Liver (tissue), 9 donors: Measurements from ENCODE around the gene JAM2. TPM values are rescaled to one million over a fixed set of nuclear protein-coding genes. Genes with fewer than 3 reads are reported as not detected.

Source experiments
- DNase-seq: peaks from one replicate; pipeline ENCODE4 v3.0.0-alpha.2; 2017; ENCODE audit warnings: low spot score
- H3K27ac ChIP-seq, 2 donors: one replicate each; pipeline ENCODE4 v1.7.0; 2013; ENCODE audit warnings: inconsistent platforms in 2 of 2, low read length in 2 of 2, control low read depth in 1 of 2, low read depth in 1 of 2, mild to moderate bottlenecking in 1 of 2
- H3K27me3 ChIP-seq, 4 donors: one replicate each; pipeline versions ENCODE4 v1.6.1 to v1.7.0; 2013; ENCODE audit warnings: low read length in 3 of 4, inconsistent platforms in 1 of 4, mild to moderate bottlenecking in 1 of 4, moderate library complexity in 1 of 4; ENCODE audit not compliant: control insufficient read depth in 4 of 4, insufficient read depth in 4 of 4
- H3K36me3 ChIP-seq, 4 donors: one replicate each; pipeline versions ENCODE4 v1.6.1 to v1.7.0; 2013; ENCODE audit warnings: low read length in 3 of 4, mild to moderate bottlenecking in 3 of 4, low read depth in 1 of 4, moderate library complexity in 1 of 4; ENCODE audit not compliant: control insufficient read depth in 4 of 4, insufficient read depth in 3 of 4
- H3K4me1 ChIP-seq, 4 donors: one replicate each; pipeline versions ENCODE4 v1.6.1 to v1.7.0; 2013; ENCODE audit warnings: low read length in 3 of 4, mild to moderate bottlenecking in 3 of 4, moderate library complexity in 1 of 4; ENCODE audit not compliant: control insufficient read depth in 4 of 4, insufficient read depth in 4 of 4
- H3K4me3 ChIP-seq, 3 donors: one replicate each; pipeline versions ENCODE4 v1.6.1 to v1.7.0; 2013; ENCODE audit warnings: low read length in 3 of 3, control low read depth in 1 of 3, low read depth in 1 of 3, mild to moderate bottlenecking in 1 of 3
- H3K9ac ChIP-seq, 2 donors: one replicate each; pipeline ENCODE4 v1.7.0; 2013; ENCODE audit warnings: low read length in 2 of 2, mild to moderate bottlenecking in 2 of 2, moderate library complexity in 2 of 2, control low read depth in 1 of 2, low read depth in 1 of 2
- H3K9me3 ChIP-seq, 4 donors: one replicate each; pipeline versions ENCODE4 v1.6.1 to v1.7.0; 2013; ENCODE audit warnings: low read length in 3 of 4; ENCODE audit not compliant: control insufficient read depth in 4 of 4
- ATF3 ChIP-seq: IDR thresholded peaks from 2 replicates; pipeline ENCODE4 v1.6.1; 2016; ENCODE audit warnings: antibody characterized with exemption
- EGR1 ChIP-seq, 2 donors: IDR thresholded peaks; 2 replicates each; pipeline ENCODE4 v1.6.1; 2016 to 2018; ENCODE audit warnings: antibody characterized with exemption in 2 of 2, low read depth in 2 of 2
- FOXA1 ChIP-seq: IDR thresholded peaks from 2 replicates; pipeline ENCODE4 v1.6.1; 2016; ENCODE audit warnings: antibody characterized with exemption
- FOXA2 ChIP-seq: IDR thresholded peaks from 2 replicates; pipeline ENCODE4 v1.6.1; 2016; ENCODE audit warnings: antibody characterized with exemption
- GABPA ChIP-seq, 2 donors: IDR thresholded peaks in 1 of 2; conservative IDR thresholded peaks in 1 of 2; 2 replicates each; pipeline ENCODE4 v1.6.1; 2016; ENCODE audit warnings: antibody characterized with exemption in 2 of 2, mild to moderate bottlenecking in 1 of 2, moderate library complexity in 1 of 2
- HNF4A ChIP-seq, 2 donors: conservative IDR thresholded peaks; 2 replicates each; pipeline ENCODE4 v1.6.1; 2016; ENCODE audit warnings: antibody characterized with exemption in 2 of 2, mild to moderate bottlenecking in 2 of 2
- JUND ChIP-seq, 2 donors: IDR thresholded peaks; 2 replicates each; pipeline ENCODE4 v1.6.1; 2016; ENCODE audit warnings: antibody characterized with exemption in 2 of 2
- NR2F2 ChIP-seq: IDR thresholded peaks from 2 replicates; pipeline ENCODE4 v1.6.1; 2016; ENCODE audit warnings: antibody characterized with exemption
- RAD21 ChIP-seq, 2 donors: IDR thresholded peaks; 2 replicates each; pipeline ENCODE4 v1.6.1; 2016; ENCODE audit warnings: antibody characterized with exemption in 2 of 2, mild to moderate bottlenecking in 2 of 2
- RXRA ChIP-seq, 2 donors: IDR thresholded peaks; 2 replicates each; pipeline ENCODE4 v1.6.1; 2017 to 2018; ENCODE audit warnings: antibody characterized with exemption in 2 of 2, mild to moderate bottlenecking in 1 of 2
- SP1 ChIP-seq: IDR thresholded peaks from 2 replicates; pipeline ENCODE4 v1.6.1; 2018; ENCODE audit warnings: antibody characterized with exemption, mild to moderate bottlenecking
- TAF1 ChIP-seq: conservative IDR thresholded peaks from 2 replicates; pipeline ENCODE4 v1.6.1; 2016; ENCODE audit warnings: antibody characterized with exemption, mild to moderate bottlenecking
- WGBS: extraction: QIAGEN DNeasy Blood & Tissue Kit; methylation state at CpG from one replicate; pipeline ENCODE4 v1.1.7; 2013; 5-methylcytosine and 5-hydroxymethylcytosine counted together
- polyA plus RNA-seq, 2 donors: library from polyadenylated mRNA; stranded (reverse) in 1 of 2; unstranded in 1 of 2; fragments of 200-250 nt in 1 of 2; fragments of >200 nt in 1 of 2; fragmentation: Nextera tagmentation in 1 of 2; extraction: Ambion mirVana in 1 of 2; gene quantifications; one replicate each; pipeline versions ENCODE4 v1.2.1 to v1.2.3, GENCODE V29; 2013 to 2015
- total RNA-seq, 2 donors: library from RNA; depleted of rRNA; stranded (reverse); fragments of >200 nt; gene quantifications; one replicate each; pipeline ENCODE4 v1.2.3, GENCODE V29; 2014
- donor health status: healthy.
- donor health status: healthy.
- donor health status: healthy.
- donor health status: healthy.
- donor health status: healthy.

Gene JAM2
- total and polyA plus RNA-seq, 4 donors, result 0.89 to 2.0 (median 1.3) TPM

- no peaks in the 10 kb centered on the region for H3K36me3 ChIP-seq
- H3K27ac ChIP-seq, result peak overlapping the region; percentile 38 to 43
- 3% methylated on average over 40 of the region's 40 CpGs for WGBS
- H3K27me3 ChIP-seq, result peaks cover 0 to 8% (median 6%) of the 10 kb centered on the region in 4 donors
- no peaks in the 10 kb centered on the region for H3K9me3 ChIP-seq
- peaks cover 2 to 19% (median 12%) of the 10 kb centered on the region in 4 donors for H3K4me1 ChIP-seq
- peak overlapping the region in 1 of 2 donors; percentile 13 for H3K9ac ChIP-seq
- TF ChIP-seq RAD21 (IDR thresholded peaks at IDR 0.05), result peak in 1 of 2 donors; percentile 25
- TF ChIP-seq GABPA (IDR thresholded peaks at IDR 0.05 in 1 of 2, conservative IDR thresholded peaks at IDR 0.05 in 1 of 2), result no peak
- H3K4me3 ChIP-seq, result peak overlapping the region; percentile 42 to 63 (median 45)
- DNase-seq, result no peak
Observed at GRCh38 chr21:25639551-25640201, 618 bp downstream of the JAM2 start.

GRCh38 chr21:25640202-25640942 lies 1.3 kb downstream of the JAM2 start:
- no peak for DNase-seq
- H3K27me3 ChIP-seq, result peaks cover 0 to 8% (median 6%) of the 10 kb centered on the region in 4 donors
- peak overlapping the region in 1 of 2 donors; percentile 43 for H3K27ac ChIP-seq
- H3K4me3 ChIP-seq, result peak overlapping the region in 2 of 3 donors; percentile 45 to 63
- peaks cover 2 to 19% (median 12%) of the 10 kb centered on the region in 4 donors for H3K4me1 ChIP-seq
- WGBS, result 11% methylated on average over 27 of the region's 27 CpGs
- no peak for TF ChIP-seq GABPA (IDR thresholded peaks at IDR 0.05 in 1 of 2, conservative IDR thresholded peaks at IDR 0.05 in 1 of 2)
- TF ChIP-seq EGR1 (IDR thresholded peaks at IDR 0.05; ENCODE audit: low read depth in 2 of 2), result no peak
- no peak for TF ChIP-seq TAF1
- no peak for TF ChIP-seq RXRA (IDR thresholded peaks at IDR 0.05)
- TF ChIP-seq SP1, result no peak
- no peak for TF ChIP-seq FOXA2
- TF ChIP-seq NR2F2, result no peak
- H3K9ac ChIP-seq, result peak overlapping the region in 1 of 2 donors; percentile 10
- no peaks in the 10 kb centered on the region for H3K36me3 ChIP-seq
- no peaks in the 10 kb centered on the region for H3K9me3 ChIP-seq

GRCh38 chr21:25640943-25641292 lies 1.9 kb downstream of the JAM2 start:
- TF ChIP-seq JUND (IDR thresholded peaks at IDR 0.05) (no peak), HNF4A (conservative IDR thresholded peaks at IDR 0.05) (no peak)
- H3K27me3 ChIP-seq, result peaks cover 0 to 8% (median 6%) of the 10 kb centered on the region in 4 donors
- WGBS, result 69% methylated on average over 5 of the region's 5 CpGs
- H3K36me3 ChIP-seq, result no peaks in the 10 kb centered on the region
- no peak overlapping the region for H3K9ac ChIP-seq
- H3K4me1 ChIP-seq, result peaks cover 2 to 19% (median 12%) of the 10 kb centered on the region in 4 donors
- no peak overlapping the region for H3K27ac ChIP-seq
- DNase-seq, result no peak
- no peak overlapping the region for H3K4me3 ChIP-seq
- no peaks in the 10 kb centered on the region for H3K9me3 ChIP-seq

- H3K27me3 ChIP-seq, result peaks cover 0 to 2% (median 0%) of the 10 kb centered on the region in 4 donors
- 89% methylated on average over 4 of the region's 4 CpGs for WGBS
- peaks cover 2 to 18% (median 12%) of the 10 kb centered on the region in 4 donors for H3K4me1 ChIP-seq
- no peak overlapping the region for H3K9ac ChIP-seq
- no peak overlapping the region for H3K27ac ChIP-seq
- no peak for DNase-seq
- no peaks in the 10 kb centered on the region for H3K36me3 ChIP-seq
- H3K9me3 ChIP-seq, result no peaks in the 10 kb centered on the region
- no peak for TF ChIP-seq FOXA1
- TF ChIP-seq TAF1, result no peak
- no peak for TF ChIP-seq RAD21 (IDR thresholded peaks at IDR 0.05)
- TF ChIP-seq SP1, result no peak
- TF ChIP-seq ATF3, result no peak
- TF ChIP-seq FOXA2, result no peak
- TF ChIP-seq HNF4A (conservative IDR thresholded peaks at IDR 0.05), result no peak
- no peak overlapping the region for H3K4me3 ChIP-seq
Observed at GRCh38 chr21:25643486-25643885, 4.4 kb downstream of the JAM2 start.
